Lower leg skin (tissue), 3 donors: ENCODE data around the gene LCP1.

Experiments used
- POLR2A ChIP-seq, 2 donors: fragments of 450-650 bp; IDR thresholded peaks; one replicate each; pipeline ENCODE4 v1.6.1; 2016 to 2017; ENCODE audit warnings: antibody characterized with exemption in 2 of 2, mild to moderate bottlenecking in 1 of 2, moderate library complexity in 1 of 2
- TF ChIP-seq, protein P1 (sequence below), 3 donors: fragments of 450-650 bp; IDR thresholded peaks; one replicate each; pipeline ENCODE4 v1.5.1; 2016; ENCODE audit warnings: antibody characterized with exemption in 3 of 3, mild to moderate bottlenecking in 3 of 3, moderate library complexity in 2 of 3

DNA sequence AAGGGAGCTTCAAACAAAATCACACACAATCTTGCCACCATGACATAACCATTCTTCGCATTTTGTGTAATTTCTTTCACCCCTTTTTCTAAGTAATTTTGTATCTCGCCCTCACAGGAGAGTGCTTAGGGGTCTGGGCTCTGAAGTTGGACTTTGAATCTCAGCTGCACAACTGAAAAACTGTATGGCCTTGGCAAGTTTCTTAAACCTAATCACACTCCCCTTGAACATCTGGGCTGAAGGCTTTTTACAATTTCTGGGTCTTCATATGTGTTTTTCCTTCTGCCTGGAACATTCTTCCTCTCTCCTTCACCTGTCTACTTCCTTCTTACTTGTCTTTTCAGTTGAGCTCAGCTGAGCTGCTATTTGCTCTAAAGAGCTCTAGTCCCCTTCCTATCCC, 52.9 kb downstream of the LCP1 start:
- no peak for TF ChIP-seq POLR2A (IDR thresholded peaks at IDR 0.05)
- TF ChIP-seq, protein P1, sequence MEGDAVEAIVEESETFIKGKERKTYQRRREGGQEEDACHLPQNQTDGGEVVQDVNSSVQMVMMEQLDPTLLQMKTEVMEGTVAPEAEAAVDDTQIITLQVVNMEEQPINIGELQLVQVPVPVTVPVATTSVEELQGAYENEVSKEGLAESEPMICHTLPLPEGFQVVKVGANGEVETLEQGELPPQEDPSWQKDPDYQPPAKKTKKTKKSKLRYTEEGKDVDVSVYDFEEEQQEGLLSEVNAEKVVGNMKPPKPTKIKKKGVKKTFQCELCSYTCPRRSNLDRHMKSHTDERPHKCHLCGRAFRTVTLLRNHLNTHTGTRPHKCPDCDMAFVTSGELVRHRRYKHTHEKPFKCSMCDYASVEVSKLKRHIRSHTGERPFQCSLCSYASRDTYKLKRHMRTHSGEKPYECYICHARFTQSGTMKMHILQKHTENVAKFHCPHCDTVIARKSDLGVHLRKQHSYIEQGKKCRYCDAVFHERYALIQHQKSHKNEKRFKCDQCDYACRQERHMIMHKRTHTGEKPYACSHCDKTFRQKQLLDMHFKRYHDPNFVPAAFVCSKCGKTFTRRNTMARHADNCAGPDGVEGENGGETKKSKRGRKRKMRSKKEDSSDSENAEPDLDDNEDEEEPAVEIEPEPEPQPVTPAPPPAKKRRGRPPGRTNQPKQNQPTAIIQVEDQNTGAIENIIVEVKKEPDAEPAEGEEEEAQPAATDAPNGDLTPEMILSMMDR (IDR thresholded peaks at IDR 0.05): no peak
